Eye (tissue), 1 donor: ENCODE results near the gene C1QB.
A peak's percentile ranks its signal among the peaks of the same experiment; 100 is the strongest.
"Not testable (repeated sequence)": the region's sequence is repeated elsewhere in the genome, so short reads cannot be mapped to it uniquely, and the experiment has no call there.

Experiments used
- DNase-seq: peaks from one replicate; pipeline ENCODE4 v3.0.0-alpha.2; 2015

C1QB gene

GRCh38 chr1:22666412-22666811, 13.4 kb downstream of the C1QB start:
- DNase-seq = no peak

- DNase-seq = not testable (repeated sequence)
Measured at GRCh38 chr1:22668840-22669239, 15.8 kb downstream of the C1QB start.

- no peak for DNase-seq
Measured at GRCh38 chr1:22670352-22670975, 17.4 kb downstream of the C1QB start.

- DNase-seq = no peak
Measured at GRCh38 chr1:22671999-22672398, 19.0 kb downstream of the C1QB start.

GRCh38 chr1:22673486-22674409, 20.7 kb downstream of the C1QB start:
- DNase-seq = peak; percentile 98

GRCh38 chr1:22674410-22674749, 21.3 kb downstream of the C1QB start:
- no peak for DNase-seq

GRCh38 chr1:22676151-22676550, 23.1 kb downstream of the C1QB start:
- DNase-seq = not testable (repeated sequence)

- DNase-seq = peak; percentile 80
Measured at GRCh38 chr1:22676916-22677583, 24.0 kb downstream of the C1QB start.

- no peak for DNase-seq
Measured at GRCh38 chr1:22677931-22678896, 25.2 kb downstream of the C1QB start.

- no peak for DNase-seq
Measured at GRCh38 chr1:22680726-22681125, 27.7 kb downstream of the C1QB start.

GRCh38 chr1:22681556-22682276, 28.7 kb downstream of the C1QB start:
- DNase-seq = no peak

- DNase-seq = no peak
Measured at GRCh38 chr1:22683547-22683946, 30.5 kb downstream of the C1QB start.

GRCh38 chr1:22685591-22686059, 32.6 kb downstream of the C1QB start:
- DNase-seq = no peak

- no peak for DNase-seq
Measured at GRCh38 chr1:22687191-22687590, 34.2 kb downstream of the C1QB start.

- no peak for DNase-seq
Measured at GRCh38 chr1:22688466-22688865, 35.4 kb downstream of the C1QB start.

GRCh38 chr1:22689505-22689904, 36.5 kb downstream of the C1QB start:
- peak; percentile 88 for DNase-seq

- peak; percentile 66 for DNase-seq
Measured at GRCh38 chr1:22691031-22691753, 38.2 kb downstream of the C1QB start.

GRCh38 chr1:22694172-22694571, 41.1 kb downstream of the C1QB start:
- no peak for DNase-seq

- no peak for DNase-seq
Measured at GRCh38 chr1:22696610-22697009, 43.6 kb downstream of the C1QB start.

GRCh38 chr1:22697980-22698379, 44.9 kb downstream of the C1QB start:
- DNase-seq = no peak
